GM23338 (cell line): ENCODE results near the gene OR52I2.

ENCODE experiments used
- EZH2 ChIP-seq: fragments of 200-600 bp; sonication (generic); IDR thresholded peaks from one replicate; pipeline ENCODE4 v1.8.0; 2017; ENCODE audit warnings: antibody characterized with exemption, mild to moderate bottlenecking, low read depth; ENCODE audit not compliant: unreplicated experiment
- TF ChIP-seq, protein P1 (sequence below), 2 experiments: fragments of 200-600 bp in 1 of 2; sonication (generic) in 1 of 2; conservative IDR thresholded peaks; 2 replicates each; pipeline versions ENCODE4 v1.5.1 to v1.6.1; 2016 to 2017; ENCODE audit warnings: antibody characterized with exemption in 2 of 2, low read depth in 2 of 2, mild to moderate bottlenecking in 2 of 2, moderate library complexity in 1 of 2
- TF ChIP-seq, protein P2 (sequence below): IDR thresholded peaks from one replicate; pipeline ENCODE4 v1.6.1; 2018; ENCODE audit warnings: antibody characterized with exemption; ENCODE audit not compliant: unreplicated experiment

DNA sequence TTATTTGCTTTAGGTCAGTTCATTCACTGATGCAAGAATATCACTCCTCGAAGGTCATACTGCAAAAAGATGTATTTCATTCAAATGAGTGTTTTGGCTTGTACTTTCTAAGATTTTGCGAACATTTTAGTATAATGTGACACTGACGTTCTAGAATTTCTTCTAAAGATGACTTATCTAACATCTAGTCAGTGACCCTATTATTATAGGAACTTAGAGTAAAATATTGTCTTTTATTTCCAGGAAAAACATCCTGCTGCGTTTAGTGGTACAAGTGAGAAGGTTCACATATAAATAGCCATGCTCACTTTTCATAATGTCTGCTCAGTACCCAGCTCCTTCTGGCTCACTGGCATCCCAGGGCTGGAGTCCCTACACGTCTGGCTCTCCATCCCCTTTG lies 36.7 kb upstream of the OR52I2 start, which contains the start of gene OR52M1:
- TF ChIP-seq, protein P1, sequence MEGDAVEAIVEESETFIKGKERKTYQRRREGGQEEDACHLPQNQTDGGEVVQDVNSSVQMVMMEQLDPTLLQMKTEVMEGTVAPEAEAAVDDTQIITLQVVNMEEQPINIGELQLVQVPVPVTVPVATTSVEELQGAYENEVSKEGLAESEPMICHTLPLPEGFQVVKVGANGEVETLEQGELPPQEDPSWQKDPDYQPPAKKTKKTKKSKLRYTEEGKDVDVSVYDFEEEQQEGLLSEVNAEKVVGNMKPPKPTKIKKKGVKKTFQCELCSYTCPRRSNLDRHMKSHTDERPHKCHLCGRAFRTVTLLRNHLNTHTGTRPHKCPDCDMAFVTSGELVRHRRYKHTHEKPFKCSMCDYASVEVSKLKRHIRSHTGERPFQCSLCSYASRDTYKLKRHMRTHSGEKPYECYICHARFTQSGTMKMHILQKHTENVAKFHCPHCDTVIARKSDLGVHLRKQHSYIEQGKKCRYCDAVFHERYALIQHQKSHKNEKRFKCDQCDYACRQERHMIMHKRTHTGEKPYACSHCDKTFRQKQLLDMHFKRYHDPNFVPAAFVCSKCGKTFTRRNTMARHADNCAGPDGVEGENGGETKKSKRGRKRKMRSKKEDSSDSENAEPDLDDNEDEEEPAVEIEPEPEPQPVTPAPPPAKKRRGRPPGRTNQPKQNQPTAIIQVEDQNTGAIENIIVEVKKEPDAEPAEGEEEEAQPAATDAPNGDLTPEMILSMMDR (conservative IDR thresholded peaks at IDR 0.05; ENCODE audit: low read depth in 2 of 2): no peak
- TF ChIP-seq, protein P2, sequence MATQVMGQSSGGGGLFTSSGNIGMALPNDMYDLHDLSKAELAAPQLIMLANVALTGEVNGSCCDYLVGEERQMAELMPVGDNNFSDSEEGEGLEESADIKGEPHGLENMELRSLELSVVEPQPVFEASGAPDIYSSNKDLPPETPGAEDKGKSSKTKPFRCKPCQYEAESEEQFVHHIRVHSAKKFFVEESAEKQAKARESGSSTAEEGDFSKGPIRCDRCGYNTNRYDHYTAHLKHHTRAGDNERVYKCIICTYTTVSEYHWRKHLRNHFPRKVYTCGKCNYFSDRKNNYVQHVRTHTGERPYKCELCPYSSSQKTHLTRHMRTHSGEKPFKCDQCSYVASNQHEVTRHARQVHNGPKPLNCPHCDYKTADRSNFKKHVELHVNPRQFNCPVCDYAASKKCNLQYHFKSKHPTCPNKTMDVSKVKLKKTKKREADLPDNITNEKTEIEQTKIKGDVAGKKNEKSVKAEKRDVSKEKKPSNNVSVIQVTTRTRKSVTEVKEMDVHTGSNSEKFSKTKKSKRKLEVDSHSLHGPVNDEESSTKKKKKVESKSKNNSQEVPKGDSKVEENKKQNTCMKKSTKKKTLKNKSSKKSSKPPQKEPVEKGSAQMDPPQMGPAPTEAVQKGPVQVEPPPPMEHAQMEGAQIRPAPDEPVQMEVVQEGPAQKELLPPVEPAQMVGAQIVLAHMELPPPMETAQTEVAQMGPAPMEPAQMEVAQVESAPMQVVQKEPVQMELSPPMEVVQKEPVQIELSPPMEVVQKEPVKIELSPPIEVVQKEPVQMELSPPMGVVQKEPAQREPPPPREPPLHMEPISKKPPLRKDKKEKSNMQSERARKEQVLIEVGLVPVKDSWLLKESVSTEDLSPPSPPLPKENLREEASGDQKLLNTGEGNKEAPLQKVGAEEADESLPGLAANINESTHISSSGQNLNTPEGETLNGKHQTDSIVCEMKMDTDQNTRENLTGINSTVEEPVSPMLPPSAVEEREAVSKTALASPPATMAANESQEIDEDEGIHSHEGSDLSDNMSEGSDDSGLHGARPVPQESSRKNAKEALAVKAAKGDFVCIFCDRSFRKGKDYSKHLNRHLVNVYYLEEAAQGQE: no peak
- TF ChIP-seq EZH2: no peak
